ENCODE data around the gene CXCR6.
A peak's percentile ranks its signal among the peaks of the same experiment; 100 is the strongest.
"Not testable (repeated sequence)": the region's sequence is repeated elsewhere in the genome, so short reads cannot be mapped to it uniquely, and the experiment has no call there.

The CXCR6 gene

DNA sequence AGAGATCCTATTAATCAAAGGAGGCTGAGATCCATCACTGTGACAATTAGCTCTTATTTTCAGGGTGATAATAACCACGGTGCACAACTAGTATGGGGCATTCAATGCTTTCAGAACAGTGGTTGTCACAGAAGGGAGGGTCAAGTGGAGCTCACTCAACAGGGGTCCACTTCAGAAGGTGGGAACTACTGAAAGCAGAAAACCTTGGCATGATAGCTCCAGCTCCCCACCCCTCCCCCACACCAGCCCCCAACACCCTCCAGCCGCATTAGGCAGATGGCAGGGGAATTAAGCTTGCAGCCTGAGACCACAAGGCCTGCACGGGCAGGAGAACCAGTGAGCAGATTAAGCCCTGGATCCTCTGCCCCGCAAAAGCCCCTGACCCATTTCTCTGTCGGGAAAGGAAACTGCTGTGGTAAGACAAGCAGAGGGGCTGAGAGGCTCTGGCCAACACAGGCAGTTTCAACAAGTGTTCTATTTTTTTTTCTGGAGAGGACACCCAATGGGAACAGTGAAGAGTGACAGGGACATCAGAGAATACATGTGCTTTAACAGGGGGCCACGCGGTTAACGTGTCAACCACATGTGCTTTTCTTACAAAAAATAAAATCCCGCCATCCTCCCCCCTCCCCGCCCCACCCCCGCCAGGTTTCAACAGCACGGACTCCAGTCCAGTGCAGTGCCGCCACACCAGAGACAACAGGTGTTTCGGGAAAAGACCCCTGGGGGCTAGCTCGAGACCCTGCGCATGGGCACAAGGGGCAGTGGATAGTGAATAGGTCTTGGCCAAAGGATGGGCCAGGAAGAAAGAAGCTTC is 51.4 kb downstream of the CXCR6 start:
- DNase-seq = no peak
- Mint-ChIP-seq H3K27ac (no peak overlapping the region), H3K27me3 (ENCODE audit: low read depth, poor library complexity) (peaks cover 19% of the 10 kb centered on the region)

DNA sequence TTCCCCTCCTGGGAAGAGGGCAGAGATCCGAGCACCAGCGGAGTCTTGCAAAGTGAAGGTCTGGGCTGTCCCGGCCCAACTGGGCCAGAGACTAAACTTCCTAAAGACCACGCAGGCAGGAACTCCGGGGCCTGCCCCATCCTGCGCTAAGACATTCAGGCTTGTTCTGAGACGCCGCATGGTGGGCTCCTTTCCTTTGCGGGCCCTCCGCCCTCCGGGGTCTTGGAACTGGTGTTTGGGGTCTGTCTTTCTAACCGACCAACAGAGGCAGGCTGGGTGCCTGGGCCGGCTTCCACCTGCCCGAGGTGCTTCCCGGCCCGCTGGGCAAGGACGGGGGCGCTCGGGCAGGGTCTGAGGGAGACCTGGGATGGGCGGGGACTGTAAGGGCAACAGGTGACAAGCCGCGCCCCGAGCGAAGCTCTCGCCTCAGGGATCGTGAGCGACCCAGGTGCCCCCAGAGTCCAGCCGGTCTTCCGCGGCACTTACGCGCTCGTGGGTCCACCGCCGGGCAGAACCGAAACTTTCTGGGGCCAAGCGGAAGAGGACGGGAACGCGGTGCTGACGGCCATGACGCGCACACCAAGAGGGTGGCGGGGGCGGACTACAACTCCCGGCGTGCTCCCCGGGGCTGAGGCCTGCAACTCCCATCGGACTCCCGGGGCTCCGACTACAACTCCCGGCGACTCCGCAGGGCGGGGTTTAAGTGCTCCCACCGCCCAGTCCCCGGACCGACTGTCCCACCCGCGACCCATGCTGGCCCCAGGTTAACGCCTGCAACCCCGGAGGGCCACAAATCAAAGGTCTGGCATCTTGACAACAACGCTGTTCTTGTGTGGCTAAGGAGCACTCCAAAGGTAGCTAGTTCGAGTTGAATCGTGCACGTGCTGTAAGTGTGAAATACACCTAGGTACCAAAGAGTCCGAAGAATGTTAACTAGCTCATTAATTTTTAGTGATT is 52.2 kb downstream of the CXCR6 start, which contains the start of gene FYCO1:
TSS of gene FYCO1 (minus strand) at position 589 of the 957 bp plus-strand sequence. CDS start 10,914 bp downstream, outside the sequence.
- Mint-ChIP-seq H3K27ac (no peak within 1 kb of the TSS), H3K4me1 (peaks cover 19% of the 10 kb centered on the region), H3K27me3 (ENCODE audit: low read depth, poor library complexity) (peaks cover 28% of the 10 kb centered on the region), H3K9me3 (no peaks in the 10 kb centered on the region), H3K36me3 (ENCODE audit: low read depth) (no peaks in the 10 kb centered on the region), H3K4me3 (peak within 1 kb of the TSS; percentile 89)
- DNase-seq = peak; percentile 91
- TF ChIP-seq, protein P1, sequence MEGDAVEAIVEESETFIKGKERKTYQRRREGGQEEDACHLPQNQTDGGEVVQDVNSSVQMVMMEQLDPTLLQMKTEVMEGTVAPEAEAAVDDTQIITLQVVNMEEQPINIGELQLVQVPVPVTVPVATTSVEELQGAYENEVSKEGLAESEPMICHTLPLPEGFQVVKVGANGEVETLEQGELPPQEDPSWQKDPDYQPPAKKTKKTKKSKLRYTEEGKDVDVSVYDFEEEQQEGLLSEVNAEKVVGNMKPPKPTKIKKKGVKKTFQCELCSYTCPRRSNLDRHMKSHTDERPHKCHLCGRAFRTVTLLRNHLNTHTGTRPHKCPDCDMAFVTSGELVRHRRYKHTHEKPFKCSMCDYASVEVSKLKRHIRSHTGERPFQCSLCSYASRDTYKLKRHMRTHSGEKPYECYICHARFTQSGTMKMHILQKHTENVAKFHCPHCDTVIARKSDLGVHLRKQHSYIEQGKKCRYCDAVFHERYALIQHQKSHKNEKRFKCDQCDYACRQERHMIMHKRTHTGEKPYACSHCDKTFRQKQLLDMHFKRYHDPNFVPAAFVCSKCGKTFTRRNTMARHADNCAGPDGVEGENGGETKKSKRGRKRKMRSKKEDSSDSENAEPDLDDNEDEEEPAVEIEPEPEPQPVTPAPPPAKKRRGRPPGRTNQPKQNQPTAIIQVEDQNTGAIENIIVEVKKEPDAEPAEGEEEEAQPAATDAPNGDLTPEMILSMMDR (IDR thresholded peaks at IDR 0.05) = no peak

More for the DNA sequence above, 51.4 kb downstream of the CXCR6 start:
- TF ChIP-seq, protein P1 (IDR thresholded peaks at IDR 0.05) = no peak
- Mint-ChIP-seq H3K4me3 (peak overlapping the region; percentile 89), H3K36me3 (ENCODE audit: low read depth) (no peaks in the 10 kb centered on the region), H3K9me3 (no peaks in the 10 kb centered on the region), H3K4me1 (peaks cover 19% of the 10 kb centered on the region)

DNA sequence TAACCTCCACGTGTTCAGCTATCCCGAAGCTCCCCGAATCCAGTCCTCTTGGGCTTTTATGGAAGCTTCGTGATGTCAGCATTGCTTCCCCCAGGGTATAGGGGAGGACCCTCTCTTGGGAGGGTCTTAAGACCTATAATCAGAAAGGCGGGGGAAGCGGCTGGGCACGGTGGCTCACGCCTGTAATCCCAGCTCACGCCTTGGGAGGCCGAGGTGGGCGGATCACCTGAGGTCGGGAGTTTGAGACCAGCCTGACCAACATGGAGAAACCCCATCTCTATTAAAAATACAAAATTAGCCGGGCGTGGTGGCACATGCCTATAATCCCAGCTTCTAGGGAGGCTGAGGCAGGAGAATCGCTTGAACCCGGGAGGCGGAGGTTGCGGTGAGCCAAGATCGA is 54.2 kb downstream of the CXCR6 start:
- H3K9me3 Mint-ChIP-seq; DNase-seq; H3K36me3 Mint-ChIP-seq (ENCODE audit: low read depth); H3K4me3 Mint-ChIP-seq; H3K27ac Mint-ChIP-seq: not testable (repeated sequence)
- H3K4me1 Mint-ChIP-seq = peaks cover 13% of the 10 kb centered on the region
- peaks cover 28% of the 10 kb centered on the region for H3K27me3 Mint-ChIP-seq (ENCODE audit: low read depth, poor library complexity)

DNA sequence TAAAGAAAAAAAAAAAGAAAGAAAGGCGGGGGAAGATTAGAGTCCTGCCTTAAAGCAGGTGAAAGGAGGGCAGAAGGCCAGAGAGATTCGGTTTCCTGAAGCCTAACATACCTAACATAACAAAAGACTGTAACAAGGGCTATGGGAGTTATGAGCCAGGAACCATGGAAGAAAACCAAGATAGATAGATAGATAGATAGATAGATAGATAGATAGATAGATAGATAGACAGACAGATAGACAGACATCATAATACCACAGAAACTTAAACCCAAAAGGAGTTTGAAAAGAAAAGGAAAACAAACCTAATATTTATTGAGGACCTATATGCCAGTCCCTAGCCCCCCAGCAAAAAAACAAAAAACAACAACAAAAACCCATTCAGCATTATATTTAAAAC is 54.7 kb downstream of the CXCR6 start:
- Mint-ChIP-seq H3K36me3 (ENCODE audit: low read depth) (no peaks in the 10 kb centered on the region), H3K4me1 (peaks cover 8% of the 10 kb centered on the region), H3K4me3 (no peak overlapping the region), H3K27me3 (ENCODE audit: low read depth, poor library complexity) (peaks cover 28% of the 10 kb centered on the region), H3K27ac (no peak overlapping the region), H3K9me3 (no peaks in the 10 kb centered on the region)
- TF ChIP-seq, protein P1 (IDR thresholded peaks at IDR 0.05) = no peak
- DNase-seq = no peak
